Measurements from ENCODE around the gene SH3BP5.

- TF ChIP-seq, protein P1, sequence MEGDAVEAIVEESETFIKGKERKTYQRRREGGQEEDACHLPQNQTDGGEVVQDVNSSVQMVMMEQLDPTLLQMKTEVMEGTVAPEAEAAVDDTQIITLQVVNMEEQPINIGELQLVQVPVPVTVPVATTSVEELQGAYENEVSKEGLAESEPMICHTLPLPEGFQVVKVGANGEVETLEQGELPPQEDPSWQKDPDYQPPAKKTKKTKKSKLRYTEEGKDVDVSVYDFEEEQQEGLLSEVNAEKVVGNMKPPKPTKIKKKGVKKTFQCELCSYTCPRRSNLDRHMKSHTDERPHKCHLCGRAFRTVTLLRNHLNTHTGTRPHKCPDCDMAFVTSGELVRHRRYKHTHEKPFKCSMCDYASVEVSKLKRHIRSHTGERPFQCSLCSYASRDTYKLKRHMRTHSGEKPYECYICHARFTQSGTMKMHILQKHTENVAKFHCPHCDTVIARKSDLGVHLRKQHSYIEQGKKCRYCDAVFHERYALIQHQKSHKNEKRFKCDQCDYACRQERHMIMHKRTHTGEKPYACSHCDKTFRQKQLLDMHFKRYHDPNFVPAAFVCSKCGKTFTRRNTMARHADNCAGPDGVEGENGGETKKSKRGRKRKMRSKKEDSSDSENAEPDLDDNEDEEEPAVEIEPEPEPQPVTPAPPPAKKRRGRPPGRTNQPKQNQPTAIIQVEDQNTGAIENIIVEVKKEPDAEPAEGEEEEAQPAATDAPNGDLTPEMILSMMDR (IDR thresholded peaks at IDR 0.05), result no peak
- no peak for TF ChIP-seq POLR2A (IDR thresholded peaks at IDR 0.05)
Observed at GRCh38 chr3:15264486-15264885, 67.9 kb downstream of the SH3BP5 start.
